WERI-Rb-1 (cell line): ENCODE results near the gene CAMTA1.

ENCODE experiments used
- DNase-seq: peaks from one replicate; pipeline ENCODE4 v3.0.0-alpha.2; 2020
- H3K27ac ChIP-seq: fragments of 250-450 bp; sonication (Bioruptor Pico); 2 replicates; pipeline ENCODE4 v1.5.1; 2020; ENCODE audit warnings: mild to moderate bottlenecking, moderate library complexity
- H3K27me3 ChIP-seq: fragments of 250-450 bp; sonication (Bioruptor Pico); 2 replicates; pipeline ENCODE4 v1.5.1; 2021; ENCODE audit warnings: mild to moderate bottlenecking, low read depth, moderate library complexity; ENCODE audit not compliant: insufficient read depth, severe bottlenecking
- H3K36me3 ChIP-seq: fragments of 250-450 bp; sonication (Bioruptor Pico); 2 replicates; pipeline ENCODE4 v1.5.1; 2020; ENCODE audit warnings: mild to moderate bottlenecking, moderate library complexity
- H3K4me3 ChIP-seq: 2 replicates; pipeline ENCODE4 v1.5.1; 2011; ENCODE audit warnings: low read depth, mild to moderate bottlenecking, control low read depth, low read length
- H3K9me3 ChIP-seq: fragments of 250-450 bp; sonication (Bioruptor Pico); 2 replicates; pipeline ENCODE4 v1.5.1; 2021; ENCODE audit warnings: mild to moderate bottlenecking, moderate library complexity; ENCODE audit not compliant: severe bottlenecking
- TF ChIP-seq, protein P1 (sequence below): IDR thresholded peaks from 2 replicates; pipeline ENCODE4 v1.5.1; 2011; ENCODE audit warnings: low read depth, mild to moderate bottlenecking, control low read depth, inconsistent platforms, low read length

Gene CAMTA1

GRCh38 chr1:7335224-7335879 is 550.1 kb downstream of the CAMTA1 start:
- H3K9me3 ChIP-seq: no peaks in the 10 kb centered on the region
- H3K27me3 ChIP-seq: no peaks in the 10 kb centered on the region
- TF ChIP-seq, protein P1, sequence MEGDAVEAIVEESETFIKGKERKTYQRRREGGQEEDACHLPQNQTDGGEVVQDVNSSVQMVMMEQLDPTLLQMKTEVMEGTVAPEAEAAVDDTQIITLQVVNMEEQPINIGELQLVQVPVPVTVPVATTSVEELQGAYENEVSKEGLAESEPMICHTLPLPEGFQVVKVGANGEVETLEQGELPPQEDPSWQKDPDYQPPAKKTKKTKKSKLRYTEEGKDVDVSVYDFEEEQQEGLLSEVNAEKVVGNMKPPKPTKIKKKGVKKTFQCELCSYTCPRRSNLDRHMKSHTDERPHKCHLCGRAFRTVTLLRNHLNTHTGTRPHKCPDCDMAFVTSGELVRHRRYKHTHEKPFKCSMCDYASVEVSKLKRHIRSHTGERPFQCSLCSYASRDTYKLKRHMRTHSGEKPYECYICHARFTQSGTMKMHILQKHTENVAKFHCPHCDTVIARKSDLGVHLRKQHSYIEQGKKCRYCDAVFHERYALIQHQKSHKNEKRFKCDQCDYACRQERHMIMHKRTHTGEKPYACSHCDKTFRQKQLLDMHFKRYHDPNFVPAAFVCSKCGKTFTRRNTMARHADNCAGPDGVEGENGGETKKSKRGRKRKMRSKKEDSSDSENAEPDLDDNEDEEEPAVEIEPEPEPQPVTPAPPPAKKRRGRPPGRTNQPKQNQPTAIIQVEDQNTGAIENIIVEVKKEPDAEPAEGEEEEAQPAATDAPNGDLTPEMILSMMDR: no peak
- no peaks in the 10 kb centered on the region for H3K36me3 ChIP-seq
- H3K27ac ChIP-seq: no peak overlapping the region
- no peak for DNase-seq
- H3K4me3 ChIP-seq: no peak overlapping the region

DNA sequence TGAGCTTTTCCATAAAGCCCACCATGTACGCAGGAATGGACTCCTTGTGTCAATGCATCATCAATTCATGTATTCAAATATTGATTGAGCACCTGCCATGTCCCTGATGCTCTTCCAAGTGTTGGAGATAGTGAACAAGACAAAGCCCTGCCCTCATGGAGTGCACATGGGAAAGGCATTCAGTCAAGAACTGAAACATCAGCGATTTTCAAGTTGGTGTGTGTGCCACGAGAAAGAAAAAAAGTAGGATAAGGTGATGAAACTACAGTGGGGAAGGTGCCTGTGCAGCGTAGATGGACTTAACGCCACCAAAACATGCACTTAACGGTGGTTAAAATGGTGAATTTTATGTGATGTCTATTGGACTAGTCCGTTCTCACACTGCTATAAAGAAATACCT is 553.2 kb downstream of the CAMTA1 start:
- no peak for DNase-seq
- Histone ChIP-seq H3K4me3 (no peak overlapping the region), H3K27me3 (no peaks in the 10 kb centered on the region), H3K27ac (no peak overlapping the region), H3K36me3 (no peaks in the 10 kb centered on the region), H3K9me3 (no peaks in the 10 kb centered on the region)
- TF ChIP-seq, protein P1: no peak

- DNase-seq: no peak
- Histone ChIP-seq H3K4me3 (no peak overlapping the region), H3K27me3 (no peaks in the 10 kb centered on the region), H3K36me3 (no peaks in the 10 kb centered on the region), H3K9me3 (no peaks in the 10 kb centered on the region), H3K27ac (no peak overlapping the region)
- TF ChIP-seq, protein P1: no peak
Observed at GRCh38 chr1:7339014-7339413, 553.8 kb downstream of the CAMTA1 start.

GRCh38 chr1:7339953-7340352 is 554.7 kb downstream of the CAMTA1 start:
- Histone ChIP-seq H3K9me3 (no peaks in the 10 kb centered on the region), H3K36me3 (no peaks in the 10 kb centered on the region), H3K27me3 (no peaks in the 10 kb centered on the region), H3K27ac (no peak overlapping the region), H3K4me3 (no peak overlapping the region)
- TF ChIP-seq, protein P1: no peak
- no peak for DNase-seq

- no peak for DNase-seq
- H3K4me3 ChIP-seq: no peak overlapping the region
- no peaks in the 10 kb centered on the region for H3K36me3 ChIP-seq
- no peaks in the 10 kb centered on the region for H3K27me3 ChIP-seq
- H3K27ac ChIP-seq: no peak overlapping the region
- H3K9me3 ChIP-seq: no peaks in the 10 kb centered on the region
- TF ChIP-seq, protein P1: no peak
Observed at GRCh38 chr1:7341145-7341905, 556.1 kb downstream of the CAMTA1 start.
